ENCODE results near the gene CTPS1.

DNA sequence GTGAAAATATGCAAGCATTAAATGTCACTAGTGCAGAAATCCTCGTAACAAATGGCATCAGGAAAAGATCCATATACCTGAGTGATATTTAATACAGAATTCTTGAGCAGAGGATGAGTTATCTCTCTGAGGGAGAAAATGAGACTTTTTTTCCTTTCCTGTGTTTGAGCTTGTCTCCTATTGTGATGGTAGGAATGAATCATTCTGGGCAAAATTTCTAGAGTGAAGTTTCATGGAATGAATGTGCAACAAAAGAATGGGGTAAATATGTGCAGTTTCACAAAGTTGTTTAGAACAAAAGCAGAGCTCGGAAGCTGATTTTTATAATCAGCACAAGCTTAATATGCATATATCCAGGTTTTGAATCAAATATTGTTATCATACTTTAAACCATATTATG lies 4.6 kb downstream of the CTPS1 start:
- TF ChIP-seq, protein P1, sequence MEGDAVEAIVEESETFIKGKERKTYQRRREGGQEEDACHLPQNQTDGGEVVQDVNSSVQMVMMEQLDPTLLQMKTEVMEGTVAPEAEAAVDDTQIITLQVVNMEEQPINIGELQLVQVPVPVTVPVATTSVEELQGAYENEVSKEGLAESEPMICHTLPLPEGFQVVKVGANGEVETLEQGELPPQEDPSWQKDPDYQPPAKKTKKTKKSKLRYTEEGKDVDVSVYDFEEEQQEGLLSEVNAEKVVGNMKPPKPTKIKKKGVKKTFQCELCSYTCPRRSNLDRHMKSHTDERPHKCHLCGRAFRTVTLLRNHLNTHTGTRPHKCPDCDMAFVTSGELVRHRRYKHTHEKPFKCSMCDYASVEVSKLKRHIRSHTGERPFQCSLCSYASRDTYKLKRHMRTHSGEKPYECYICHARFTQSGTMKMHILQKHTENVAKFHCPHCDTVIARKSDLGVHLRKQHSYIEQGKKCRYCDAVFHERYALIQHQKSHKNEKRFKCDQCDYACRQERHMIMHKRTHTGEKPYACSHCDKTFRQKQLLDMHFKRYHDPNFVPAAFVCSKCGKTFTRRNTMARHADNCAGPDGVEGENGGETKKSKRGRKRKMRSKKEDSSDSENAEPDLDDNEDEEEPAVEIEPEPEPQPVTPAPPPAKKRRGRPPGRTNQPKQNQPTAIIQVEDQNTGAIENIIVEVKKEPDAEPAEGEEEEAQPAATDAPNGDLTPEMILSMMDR (IDR thresholded peaks at IDR 0.05): no peak
- no peak for TF ChIP-seq POLR2A (IDR thresholded peaks at IDR 0.05)

All from uterus (tissue), 2 donors.